Stimulated activated CD4-positive, alpha-beta T cell treated with anti-CD3 and anti-CD28 coated beads, Interleukin-1b, Interleukin-23, amount 100 ng/mL, for 48 hours (primary cell): Measurements from ENCODE around the gene SHFL.

ENCODE experiments used
- DNase-seq: peaks from one replicate; pipeline ENCODE4 v3.0.0-alpha.2; 2020

Gene SHFL

DNA sequence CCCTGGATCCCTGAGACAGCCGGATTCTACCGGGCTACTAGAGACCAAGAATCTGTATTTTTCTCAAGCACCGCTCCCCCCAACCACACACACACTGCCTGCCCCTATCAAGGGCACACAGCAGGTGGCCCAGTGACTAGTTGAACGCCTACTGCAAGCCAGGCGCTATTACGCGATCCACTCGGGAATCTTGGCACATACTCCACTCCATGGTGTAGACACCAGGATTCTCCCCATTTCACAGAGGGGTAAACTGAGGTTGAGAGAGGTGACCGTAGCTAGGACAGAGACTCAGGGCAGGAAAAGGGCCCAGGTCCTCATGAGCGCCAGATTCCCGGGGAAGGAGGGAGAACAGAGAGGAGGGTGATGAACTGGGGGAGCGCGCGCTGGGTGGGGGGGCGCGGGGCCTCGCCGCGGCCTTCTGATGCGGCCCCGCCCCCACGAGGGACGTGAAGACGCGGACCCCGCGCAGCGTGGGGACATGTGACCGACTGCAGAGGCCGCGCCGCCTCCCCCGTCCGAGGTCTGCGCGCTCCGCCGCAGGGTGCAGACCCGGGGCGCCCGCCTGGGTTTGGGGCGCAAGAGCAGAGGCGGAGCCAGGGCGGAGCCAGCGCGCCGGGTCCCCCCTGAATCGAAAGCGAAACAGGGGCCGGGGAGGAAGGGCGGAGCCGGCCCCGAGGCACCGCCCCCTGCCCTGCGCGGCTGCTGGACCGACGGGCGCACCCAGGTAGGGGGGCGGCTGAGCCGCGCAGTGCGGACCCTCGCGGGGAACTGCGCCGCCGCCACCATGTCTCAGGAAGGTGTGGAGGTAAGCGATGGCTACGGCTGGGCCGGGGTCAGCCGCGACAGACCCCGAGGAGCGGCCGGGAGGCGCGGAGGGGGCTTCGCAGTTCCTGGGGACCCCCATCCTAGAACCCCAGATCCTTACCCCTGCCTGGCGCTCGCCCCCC is at the start of gene SHFL:
Gene SHFL (plus strand): TSS at position 677 of the 950 bp plus-strand sequence. CDS start 111 bp downstream, at position 788.
- DNase-seq = peak; percentile 76

DNA sequence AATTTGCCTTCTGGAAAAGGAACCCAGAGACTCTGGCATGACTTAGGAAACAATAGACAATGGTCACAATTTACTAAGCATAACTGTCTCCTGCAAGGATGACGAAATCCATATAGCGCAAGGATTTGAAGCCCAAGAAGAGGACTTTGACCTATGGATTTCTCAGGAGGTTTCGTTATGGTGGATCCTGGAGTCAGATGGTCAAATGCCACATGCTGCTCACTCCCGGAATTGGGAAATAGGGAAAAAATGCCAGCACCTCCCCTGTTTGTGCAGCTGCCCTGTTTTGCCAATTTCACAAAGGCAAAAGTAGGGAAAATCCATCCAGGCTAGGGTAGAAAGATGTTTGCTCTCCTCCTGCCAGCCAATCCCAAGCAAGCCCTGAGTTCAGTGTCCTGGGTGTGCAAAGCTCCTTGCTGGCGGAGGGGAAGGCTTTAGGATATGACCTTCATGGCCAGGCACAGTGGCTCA is 49.5 kb upstream of the SHFL start:
- no peak for DNase-seq

DNA sequence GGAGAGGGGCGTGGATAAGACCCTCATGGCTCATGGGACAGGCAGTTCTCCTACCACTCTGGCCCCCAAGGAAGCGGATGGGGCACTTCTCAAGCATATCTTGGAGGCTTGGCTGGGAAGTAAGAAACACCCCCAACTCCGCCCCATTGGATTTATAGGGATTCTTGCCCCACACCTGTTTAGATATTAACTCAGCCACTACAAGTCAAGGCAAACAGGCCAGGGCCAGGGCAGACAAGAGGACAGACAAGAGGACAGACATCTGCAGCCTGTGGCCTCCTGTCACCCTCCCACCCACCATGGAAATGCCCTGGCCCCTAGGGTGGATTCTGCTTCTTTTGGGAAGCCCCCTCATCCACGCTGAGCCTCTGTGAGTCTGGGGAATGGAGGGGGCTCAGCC is 48.8 kb upstream of the SHFL start:
- DNase-seq = no peak

DNA sequence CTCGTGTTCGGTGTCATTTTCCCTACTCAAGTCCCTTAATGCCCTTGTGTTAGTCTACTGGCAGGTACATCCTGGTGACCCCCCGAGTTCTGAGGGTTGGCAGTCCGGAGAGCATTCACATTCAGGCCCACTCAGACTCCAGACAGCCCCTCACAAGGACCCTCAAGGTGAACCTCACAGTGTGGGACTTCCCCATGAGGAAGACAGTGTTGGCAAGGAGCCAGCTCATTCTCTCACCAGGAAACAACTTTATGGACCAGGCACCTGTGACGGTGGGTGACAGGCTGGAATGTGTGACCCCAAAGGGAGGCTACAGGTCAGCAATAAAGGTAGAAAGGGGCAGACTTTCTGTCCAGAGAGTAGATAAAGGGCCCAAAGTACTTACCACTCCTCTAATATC is 48.3 kb upstream of the SHFL start:
- no peak for DNase-seq

DNA sequence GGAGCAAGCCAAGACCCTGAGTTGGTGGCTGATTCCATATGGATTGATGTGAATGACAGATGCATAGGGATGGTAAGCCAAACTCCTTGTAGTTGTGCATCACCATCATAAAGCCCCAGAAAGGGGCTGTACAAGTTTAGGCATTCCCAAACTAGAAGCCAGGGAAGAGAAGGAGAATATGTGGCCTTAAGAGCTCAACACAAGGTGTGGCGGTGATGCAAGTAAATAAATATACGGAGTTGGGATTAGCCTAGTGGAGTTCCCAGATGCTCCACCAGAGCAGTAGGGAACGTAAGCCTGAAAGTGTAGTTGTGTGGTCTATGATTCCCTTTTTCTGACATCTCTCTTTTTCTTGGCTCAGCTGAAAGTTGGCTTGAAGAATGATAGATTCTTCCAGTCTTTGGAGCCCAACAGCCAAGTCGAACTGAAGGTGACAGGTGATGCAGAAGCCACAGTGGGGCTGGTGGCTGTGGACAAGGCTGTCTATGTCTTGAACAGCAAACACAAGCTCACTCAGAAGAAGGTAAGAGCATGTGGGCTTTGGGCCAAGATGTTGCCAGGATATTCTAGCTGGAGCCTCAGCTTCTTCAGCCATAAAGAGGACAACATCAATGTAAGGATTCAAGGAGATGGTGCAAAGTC is 42.7 kb upstream of the SHFL start:
- no peak for DNase-seq

DNA sequence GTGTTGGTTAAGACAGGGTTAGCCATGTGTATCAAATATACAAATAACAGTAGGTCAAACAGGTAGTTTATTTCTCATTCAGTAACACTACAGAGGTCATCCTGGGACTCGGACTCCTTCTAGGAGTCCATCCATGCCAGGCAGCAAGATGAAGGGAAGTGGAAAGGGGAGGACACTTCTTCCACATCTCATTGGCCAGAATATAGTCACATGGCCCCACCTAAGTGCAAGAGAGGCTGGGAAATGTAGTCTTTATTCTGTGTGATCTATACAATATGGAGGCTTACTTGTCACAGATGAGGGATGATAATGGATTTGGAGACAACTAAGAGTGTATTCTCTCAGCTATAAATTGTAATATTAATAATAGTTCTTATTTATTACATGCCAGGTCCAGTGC is 41.7 kb upstream of the SHFL start:
- DNase-seq = no peak

DNA sequence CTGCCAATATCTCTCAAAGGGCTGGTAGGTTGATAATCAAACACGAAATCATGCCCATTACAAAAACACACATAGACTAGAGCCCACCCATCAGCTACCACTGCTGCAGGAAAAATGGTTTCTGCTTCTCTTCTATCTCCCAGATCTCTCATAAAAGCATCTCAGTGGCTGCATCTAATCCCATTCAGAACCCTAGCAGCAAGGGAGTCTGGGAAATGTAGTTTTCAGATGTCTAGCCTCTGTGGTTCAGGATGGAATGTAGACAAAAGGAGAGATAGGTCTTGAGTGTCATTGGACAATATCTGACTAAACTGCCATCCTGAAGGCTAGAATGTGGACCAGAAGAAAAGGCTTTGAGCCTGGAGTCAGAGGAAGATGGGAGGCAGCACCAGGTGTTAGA is 40.7 kb upstream of the SHFL start:
- no peak for DNase-seq

DNA sequence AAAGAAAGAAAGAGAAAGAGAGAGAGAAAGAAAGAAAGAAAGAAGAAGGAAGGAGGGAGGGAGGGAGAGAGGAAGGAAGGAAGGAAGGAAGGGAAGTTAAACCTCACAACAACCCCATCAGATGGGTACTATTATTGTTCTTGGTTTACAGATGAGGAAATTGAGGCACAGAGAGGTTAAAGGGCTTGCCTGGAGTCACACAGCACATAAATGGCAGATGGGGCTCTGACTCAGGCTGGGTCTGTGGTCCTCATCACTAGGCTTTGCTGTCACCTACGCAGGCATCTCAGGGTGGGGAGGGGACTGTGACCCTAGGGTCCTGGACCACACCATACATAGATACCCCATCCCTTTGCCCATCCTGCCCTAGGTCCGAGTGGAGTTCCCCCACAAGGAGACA is 36.5 kb upstream of the SHFL start:
- no peak for DNase-seq

DNA sequence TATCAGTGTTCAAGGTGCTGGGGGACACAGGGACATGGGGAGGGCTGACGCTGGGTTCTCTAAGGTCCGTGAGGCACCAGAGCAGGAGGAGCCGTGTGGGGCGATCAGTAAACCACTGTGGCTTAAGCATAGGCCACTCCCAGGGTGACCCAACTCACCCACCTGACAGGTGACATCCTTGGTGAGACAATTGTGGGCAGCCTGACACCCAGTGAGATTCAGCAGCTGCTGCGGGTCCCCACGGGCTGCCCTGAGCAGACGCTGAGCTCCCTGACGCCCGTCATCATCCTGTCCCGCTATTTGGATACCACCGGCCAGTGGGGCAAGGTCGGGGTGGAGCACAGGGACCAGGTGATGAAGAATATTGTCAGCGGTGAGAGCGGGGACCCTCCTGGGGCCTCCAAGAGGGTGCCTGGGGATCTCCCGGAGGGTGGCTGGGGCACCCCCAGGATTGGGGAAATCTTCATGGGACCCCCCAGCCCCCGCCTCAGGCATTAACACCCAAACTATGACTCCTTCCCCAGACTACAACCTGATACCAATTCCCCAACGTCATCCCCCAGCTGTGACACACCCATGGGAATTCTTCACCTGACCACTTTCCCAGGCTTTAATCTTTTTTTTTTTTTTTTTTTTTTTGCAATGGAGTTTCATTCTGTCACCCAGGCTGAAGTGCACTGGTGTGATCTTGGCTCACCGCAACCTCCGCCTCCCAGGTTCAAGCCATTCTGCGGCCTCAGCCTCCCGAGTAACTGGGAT is 33.3 kb upstream of the SHFL start:
- no peak for DNase-seq

DNA sequence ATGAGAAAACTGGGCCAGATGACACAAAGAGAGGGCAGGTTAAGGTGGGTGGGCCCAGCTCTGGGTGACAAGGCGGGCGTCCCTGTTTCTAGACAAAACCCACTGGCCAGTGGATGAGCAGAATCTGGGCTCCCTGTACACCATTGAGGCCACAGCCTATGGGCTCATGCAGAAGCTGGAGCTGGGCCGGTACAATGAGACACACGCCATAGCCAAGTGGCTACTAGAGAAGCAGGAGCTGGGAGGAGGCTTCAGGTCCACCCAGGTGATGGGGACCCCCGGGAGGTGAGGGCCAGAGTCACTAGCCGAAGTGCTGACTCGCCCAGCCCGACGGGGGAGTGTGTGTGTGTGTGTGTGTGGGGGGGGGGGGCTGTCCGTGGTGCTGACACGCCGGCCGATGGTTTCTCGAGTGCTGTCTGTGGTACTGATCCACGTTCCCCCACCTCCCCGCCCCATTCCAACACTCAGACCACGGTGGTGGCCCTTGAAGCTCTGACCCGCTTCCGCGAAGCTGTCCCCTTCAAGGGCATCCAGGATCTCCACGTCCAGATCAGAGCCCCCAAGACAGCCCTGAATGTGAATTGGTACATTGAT is 24.3 kb upstream of the SHFL start:
- no peak for DNase-seq

DNA sequence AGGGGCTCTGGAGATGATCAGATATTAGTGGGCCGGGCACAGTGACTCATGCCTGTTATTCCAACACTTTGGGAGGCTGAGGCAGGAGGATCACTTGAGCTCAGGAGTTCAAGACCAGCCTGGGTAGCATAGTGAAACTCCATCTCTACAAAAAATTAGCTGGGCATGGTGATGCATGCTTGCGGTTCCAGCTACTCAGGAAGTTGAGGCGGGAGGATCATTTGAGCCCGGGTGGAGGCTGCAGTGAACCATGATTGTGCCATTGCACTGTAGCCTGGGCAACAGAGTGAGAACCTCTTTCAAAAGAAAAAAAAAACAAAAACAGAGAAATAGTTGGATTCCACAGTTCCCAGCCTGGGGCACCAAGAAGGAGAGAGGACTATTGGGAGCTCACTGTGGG is 17.9 kb upstream of the SHFL start:
- DNase-seq = no peak

DNA sequence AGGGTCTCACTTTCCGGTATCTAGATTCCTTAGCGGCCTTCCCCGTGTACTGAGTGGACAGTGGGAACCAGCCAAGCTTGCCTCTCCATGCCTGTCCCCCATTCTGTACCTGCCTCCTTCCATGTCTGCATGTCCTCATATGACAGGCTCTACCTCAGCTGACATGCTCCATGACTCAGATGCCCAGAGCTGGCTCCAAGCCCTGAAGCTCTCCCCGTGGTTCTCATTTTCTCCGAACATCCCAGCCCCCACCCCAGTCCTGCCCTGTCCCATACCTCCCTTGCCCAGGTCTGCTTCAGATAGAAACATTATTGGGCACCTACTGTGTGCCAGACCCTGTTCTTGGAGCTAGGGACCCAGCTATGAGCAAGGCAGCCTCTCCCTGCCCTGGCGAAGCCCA is 17.1 kb upstream of the SHFL start:
- no peak for DNase-seq

DNA sequence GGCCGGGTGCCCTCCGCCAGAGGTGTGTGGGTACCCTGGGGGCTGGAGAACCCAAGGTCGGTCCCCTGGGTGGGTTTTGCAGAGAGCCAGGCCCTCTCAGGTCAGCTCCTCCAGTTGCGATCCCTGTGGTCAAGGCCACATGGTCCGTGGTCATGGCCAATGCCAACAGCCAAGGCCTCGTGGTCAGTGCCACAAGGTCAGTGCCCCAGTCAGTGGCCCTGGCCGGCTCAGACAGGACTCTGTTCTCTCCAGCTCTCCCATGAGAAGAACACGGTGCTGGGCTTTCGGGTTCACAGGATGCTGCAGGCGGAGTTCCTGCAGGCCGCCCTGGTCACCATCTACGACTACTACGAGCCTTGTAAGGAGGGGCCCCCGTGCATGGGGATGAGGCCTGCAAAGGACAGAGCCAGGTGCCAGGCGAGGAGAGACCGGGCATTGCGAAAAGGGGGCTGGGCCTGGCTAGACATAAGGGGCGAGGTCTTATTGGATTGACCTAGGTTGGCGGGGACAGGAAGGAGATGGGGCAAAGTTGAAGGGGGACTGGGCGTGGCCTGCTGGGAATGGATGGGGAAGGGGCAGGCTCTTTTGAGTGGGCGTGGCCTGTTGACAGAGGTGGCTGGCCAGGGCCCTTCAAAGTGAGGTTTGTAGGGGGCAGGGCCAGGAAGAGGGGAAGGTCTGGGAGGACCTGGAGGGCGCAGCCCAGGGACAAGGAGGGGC is 15.2 kb upstream of the SHFL start:
- DNase-seq = no peak

DNA sequence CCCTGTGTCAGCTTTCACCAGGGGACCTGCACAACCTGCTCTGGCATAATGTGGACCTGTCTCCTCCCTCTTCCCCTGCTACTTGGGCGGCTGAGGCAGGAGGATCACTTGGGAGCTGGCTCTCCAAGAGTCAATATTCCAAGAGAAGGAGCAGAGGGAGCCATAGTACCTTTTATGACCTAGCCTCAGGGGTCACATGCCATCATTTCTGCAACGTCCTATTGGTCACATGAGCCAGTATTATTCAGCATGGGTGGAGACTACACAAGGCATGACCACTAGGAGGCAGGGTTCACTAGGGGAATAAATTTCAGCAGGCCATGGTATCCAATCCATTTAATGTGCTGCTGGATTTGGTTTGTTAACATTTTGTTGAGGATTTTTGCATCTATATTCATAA is 12.0 kb upstream of the SHFL start:
- peak; percentile 54 for DNase-seq

DNA sequence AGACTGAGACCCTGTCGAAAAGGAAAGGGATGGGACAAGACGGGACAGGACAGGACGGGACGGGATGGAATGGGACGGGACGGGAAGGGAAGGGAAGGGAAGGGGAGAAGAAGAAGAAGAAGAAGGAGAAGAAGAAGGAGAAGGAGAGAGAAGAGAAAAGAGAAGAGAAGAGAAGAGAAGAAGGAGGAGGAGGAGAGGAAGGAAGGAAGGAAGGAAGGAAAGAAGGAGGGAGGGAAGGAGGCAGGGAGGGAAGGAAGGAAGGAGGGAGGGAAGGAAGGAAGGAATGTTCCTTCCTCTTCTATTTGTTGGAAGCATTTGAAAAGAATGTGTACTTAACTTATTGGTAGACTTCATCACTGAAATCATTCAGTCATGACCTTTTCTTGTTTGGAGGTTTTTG is 9.6 kb upstream of the SHFL start:
- DNase-seq = no peak

DNA sequence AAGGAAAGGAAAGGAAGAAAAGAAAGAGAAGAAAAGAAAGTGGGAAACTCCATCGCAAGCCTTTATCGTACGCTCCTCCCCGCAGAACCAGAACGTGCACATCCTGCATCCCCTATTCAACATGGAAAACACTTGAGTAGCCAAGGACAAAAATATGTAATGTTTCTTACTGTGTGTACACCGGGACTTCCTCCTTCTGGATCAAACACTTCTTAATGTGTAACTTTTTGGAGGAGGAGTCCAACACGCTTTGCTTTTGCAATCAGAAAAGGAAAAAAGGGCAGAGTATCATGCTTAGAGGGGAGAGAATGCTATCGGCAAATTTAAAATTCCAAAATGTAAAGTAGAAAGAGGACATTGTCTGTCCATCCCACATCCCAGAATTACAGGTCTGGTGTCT is 7.8 kb upstream of the SHFL start:
- DNase-seq = no peak

DNA sequence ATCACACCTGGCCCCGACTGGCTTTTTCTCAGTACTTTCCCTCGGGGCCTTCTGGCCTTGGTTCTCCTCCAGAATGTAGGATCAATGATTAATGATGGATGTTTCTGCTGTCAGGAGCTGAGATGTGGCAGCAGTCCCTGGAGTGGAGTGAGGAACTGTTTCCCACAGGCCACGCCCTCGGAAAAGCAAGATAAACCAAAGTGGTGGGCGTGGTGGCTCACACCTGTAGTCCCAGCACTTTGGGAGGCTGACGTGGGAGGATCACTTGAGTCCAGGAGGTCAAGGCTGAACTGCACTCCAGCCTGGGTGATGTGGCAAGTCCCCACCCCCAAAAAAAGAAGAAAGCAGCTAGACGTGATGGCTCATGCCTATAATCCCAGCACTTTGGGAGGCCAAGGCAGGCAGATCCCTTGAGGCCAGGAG is 7.1 kb upstream of the SHFL start:
- DNase-seq = no peak

DNA sequence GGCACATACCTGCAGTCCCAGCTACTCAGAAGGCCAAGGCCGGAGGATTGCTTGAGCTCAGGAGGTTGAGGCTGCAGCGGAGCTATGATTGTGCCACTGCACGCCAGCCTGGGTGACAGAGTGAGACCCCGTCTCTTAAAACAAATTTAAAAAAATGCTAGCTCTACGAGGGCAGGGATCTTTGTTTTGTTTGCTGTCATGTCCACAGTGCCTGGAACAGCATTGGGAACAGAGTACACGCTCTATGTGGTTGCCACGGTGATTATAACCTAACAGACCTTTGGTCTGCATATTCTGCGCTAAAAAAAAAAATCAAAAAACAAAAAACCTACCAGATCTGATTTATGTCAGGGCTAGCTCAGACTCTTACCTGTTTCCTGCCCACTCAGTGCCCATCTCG is 2.2 kb upstream of the SHFL start:
- no peak for DNase-seq

DNA sequence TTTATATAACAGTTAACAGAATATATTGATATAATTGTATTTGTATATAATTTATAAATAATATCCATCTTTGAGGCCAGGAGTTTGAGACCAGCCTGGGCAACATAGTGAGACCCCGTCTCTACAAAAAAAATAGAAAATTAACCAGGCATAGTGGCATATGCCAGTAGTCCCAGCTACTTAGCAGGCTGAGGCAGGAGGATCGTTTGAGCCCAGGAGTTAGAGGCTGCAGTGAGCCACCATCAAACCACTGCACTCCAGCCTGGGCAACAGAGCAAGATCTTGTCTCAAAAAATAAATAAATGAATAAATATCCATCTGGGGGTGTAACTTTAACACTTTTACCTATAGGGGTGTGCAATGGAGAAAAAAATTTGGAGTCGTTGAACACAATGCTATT is 1.3 kb upstream of the SHFL start:
- no peak for DNase-seq

DNA sequence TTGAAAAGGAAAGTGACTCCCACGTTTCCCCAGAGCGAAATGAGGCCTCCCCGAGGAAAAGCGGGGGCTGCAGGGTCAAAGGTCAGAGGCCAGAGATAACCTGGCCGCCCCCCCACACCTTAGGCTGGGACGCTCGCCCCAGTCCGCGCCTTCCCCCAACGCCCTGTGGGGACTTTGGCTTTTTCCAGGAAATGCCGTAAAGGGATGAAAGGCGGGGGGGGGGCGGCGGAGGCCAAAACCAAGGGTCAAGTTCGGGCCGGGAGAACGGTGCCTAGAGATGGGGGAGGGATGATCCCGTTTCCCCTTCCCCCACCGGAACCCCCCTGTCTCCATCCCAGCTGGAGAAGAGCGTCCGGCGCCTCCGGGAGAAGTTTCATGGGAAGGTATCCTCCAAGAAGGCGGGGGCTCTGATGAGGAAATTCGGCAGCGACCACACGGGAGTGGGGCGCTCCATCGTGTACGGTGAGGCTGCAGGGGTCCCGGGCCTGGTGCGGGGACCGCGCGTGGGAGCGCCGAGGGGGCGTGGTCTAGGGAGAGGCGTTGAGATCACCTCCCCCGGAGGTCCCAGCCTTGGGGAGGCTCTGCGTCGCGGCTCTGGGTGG is 575 bp downstream of the SHFL start:
- DNase-seq = peak; percentile 39

DNA sequence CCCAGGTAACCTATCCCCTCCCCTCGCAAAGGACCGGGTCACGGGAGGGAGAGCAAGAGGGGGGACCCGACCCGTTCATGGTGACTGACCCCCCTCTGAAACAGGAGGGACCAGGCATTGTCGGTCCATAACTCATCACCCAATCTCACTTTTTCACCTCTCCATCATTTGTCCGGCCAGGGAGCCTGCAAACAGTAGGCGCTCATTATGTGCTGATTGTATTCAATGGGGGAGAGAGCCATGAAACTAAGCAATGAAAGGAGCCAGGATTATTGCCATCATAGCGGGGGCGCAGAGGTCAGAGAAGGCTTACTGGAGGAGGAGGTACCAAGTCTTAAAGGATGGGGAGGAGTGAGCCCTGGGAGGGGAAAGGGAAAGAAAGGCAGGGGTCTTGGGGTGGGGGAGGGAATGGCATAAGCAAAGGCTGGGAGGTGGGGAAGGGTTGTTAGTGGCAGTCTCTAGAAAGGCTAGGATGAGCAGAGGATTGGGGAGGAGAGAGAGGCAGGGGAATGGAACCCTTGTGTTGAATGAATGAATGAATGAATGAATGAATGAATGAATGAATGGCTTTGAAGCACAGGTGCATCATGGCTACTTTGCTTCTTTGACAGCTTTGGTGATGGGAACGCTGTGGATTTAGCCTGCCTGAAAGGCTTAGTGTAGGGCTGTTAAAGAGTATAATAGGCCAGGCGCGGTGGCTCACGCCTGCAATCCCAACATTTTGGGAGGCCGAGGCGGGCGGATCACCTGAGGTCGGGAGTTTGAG is 1.4 kb downstream of the SHFL start:
- DNase-seq = no peak
